ENCODE results near the gene TCF12. TPM values are rescaled to one million over a fixed set of nuclear protein-coding genes. Genes with fewer than 3 reads are reported as not detected.
A peak's percentile ranks its signal among the peaks of the same experiment; 100 is the strongest.

Gene TCF12
- total and polyA plus RNA-seq, 2 donors (not counting 3 experiments of a cell fraction or from before 2014, with no cell fraction given): 72.1 to 133 TPM

- Histone ChIP-seq H3K27ac (ENCODE audit: insufficient read depth, low read depth, low read length) (no peak overlapping the region), H3K79me2 (ENCODE audit: control insufficient read depth, insufficient read depth, low read length) (no peaks in the 10 kb centered on the region), H3K27me3 (ENCODE audit: control insufficient read depth in 2 of 2, insufficient read depth in 2 of 2, low read length in 2 of 2) (no peaks in the 10 kb centered on the region), H4K20me1 (replicated peaks; ENCODE audit: control insufficient read depth, extremely low read depth, insufficient read depth, low read length) (no peaks in the 10 kb centered on the region), H3K9me1 (replicated peaks; ENCODE audit: control insufficient read depth, extremely low read depth, insufficient read depth, low read length) (no peaks in the 10 kb centered on the region), H3K4me3 (replicated peaks in 1 of 3; ENCODE audit: insufficient read depth in 1 of 3, low read depth in 1 of 3, low read length in 3 of 3) (no peak overlapping the region), H3K9me3 (replicated peaks; ENCODE audit: control insufficient read depth, insufficient read depth, low read length) (no peaks in the 10 kb centered on the region), H3K36me3 (ENCODE audit: control insufficient read depth in 2 of 2, extremely low read depth in 1 of 2, insufficient read depth in 2 of 2, low read length in 2 of 2) (no peaks in the 10 kb centered on the region), H3K9ac (replicated peaks; ENCODE audit: extremely low read depth, insufficient read depth, low read length) (no peak overlapping the region), H2AFZ (ENCODE audit: low read depth, low read length) (peak overlapping the region; percentile 64), H3K4me1 (ENCODE audit: control insufficient read depth, extremely low read depth, insufficient read depth, low read length) (peaks cover 35% of the 10 kb centered on the region), H3K4me2 (ENCODE audit: insufficient read depth, low read length) (no peak overlapping the region)
- DNase-seq (ENCODE audit: low read depth, low spot score) (no peak), FAIRE-seq (no peak)
- dilution Hi-C loops (cut with MboI; ENCODE audit: extremely low pct_ligation_motif_present, low sequenced_read_pairs): no loop called here
- intact Hi-C loops (cut with micrococcal nuclease): no loop called here
- CTCF ChIA-PET: interaction anchor here (2.5 kb wide), 1 partner anchor 17 kb away, joined by 13 read pairs; no protein-coding TSS in a partner anchor
- POLR2A ChIA-PET: no interaction called here
- no peak for TF ChIP-seq CTCF (IDR thresholded peaks at IDR 0.05; ENCODE audit: extremely low read depth in 1 of 2, insufficient read depth in 1 of 2, low read depth in 1 of 2, low read length in 2 of 2)
- no peak for TF ChIP-seq POLR2A (IDR thresholded peaks at IDR 0.05; ENCODE audit: low read depth, low read length)
- no peak for TF ChIP-seq POLR2AphosphoS5 (IDR thresholded peaks at IDR 0.05; ENCODE audit: insufficient read depth, low read depth, low read length)
- no peak for TF ChIP-seq EZH2 (IDR thresholded peaks at IDR 0.05; ENCODE audit: borderline replicate concordance, low read depth, low read length, severe bottlenecking)
- TF ChIP-seq MYC (IDR thresholded peaks at IDR 0.05; ENCODE audit: low read depth, low read length): no peak
- no peak for TF ChIP-seq MAX (IDR thresholded peaks at IDR 0.05; ENCODE audit: insufficient read depth, insufficient read length)
- TF ChIP-seq FOS (IDR thresholded peaks at IDR 0.05; ENCODE audit: borderline replicate concordance, insufficient read depth, low read length): no peak
- TF ChIP-seq JUN (IDR thresholded peaks at IDR 0.05; ENCODE audit: borderline replicate concordance, insufficient read depth, insufficient read length, low read depth): no peak
- no peak for TF ChIP-seq GATA2 (IDR thresholded peaks at IDR 0.05; ENCODE audit: insufficient read depth, insufficient read length, low read depth, low read length)
- BruUV-seq (replicated peaks): no TSS peak
Observed at GRCh38 chr15:57323299-57323805, 404.9 kb downstream of the TCF12 start.
